Measurements from ENCODE around the gene TRAP1.

DNA sequence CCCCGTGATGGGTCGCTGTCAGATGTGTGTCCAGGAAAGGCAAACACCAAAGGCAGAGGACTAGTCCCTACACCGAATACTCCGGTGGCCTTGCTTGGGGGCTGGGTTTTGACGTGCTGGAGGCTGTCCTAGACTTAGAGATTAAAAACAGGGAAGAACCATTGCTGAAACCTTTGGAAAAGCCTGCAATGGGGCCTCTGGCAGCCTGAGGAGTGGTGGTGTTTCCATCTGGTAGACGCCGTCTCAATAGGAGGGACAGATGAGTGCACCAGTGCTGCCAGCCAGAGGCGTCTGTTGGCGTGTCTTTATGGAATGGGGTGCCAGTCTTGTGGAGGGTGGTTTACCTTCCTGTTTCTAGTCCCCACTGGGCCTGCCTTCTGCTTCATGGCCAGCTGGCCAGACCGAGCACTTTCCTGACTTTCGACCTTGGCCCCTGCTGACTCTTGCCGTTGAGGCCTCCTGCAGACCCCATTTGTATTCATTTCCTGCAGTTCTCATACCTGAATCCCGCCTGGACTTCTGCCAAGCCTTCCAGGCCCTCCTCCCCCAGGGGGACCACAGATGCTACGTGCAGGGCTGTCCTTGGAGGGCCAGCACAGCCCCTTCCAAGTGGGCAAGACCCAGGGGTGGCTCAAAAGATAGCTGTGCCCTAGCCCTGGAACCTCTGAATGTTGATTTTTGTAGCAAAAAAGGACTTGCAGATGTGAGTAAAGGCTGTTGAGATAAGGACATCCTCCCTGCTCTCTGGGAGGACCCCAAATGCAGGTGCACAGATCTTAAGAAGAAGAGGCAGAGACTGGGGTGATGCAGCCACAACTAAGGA is 64.7 kb downstream of the TRAP1 start:
- TF ChIP-seq CTCF (IDR thresholded peaks at IDR 0.05; ENCODE audit: insufficient read depth, low read length, poor library complexity, severe bottlenecking) (no peak), EZH2phosphoT487 (conservative IDR thresholded peaks at IDR 0.05; ENCODE audit: low read length) (no peak)
